Uterus (tissue), 4 donors: ENCODE data around the gene ZNF362. TPM values are rescaled to one million over a fixed set of nuclear protein-coding genes. Genes with fewer than 3 reads are reported as not detected.

Experiments used
- DNase-seq, 2 donors: peaks; one replicate each; pipeline ENCODE4 v3.0.0-alpha.2; 2019 to 2020
- H3K27ac ChIP-seq, 2 donors: fragments of 200-600 bp; sonication (generic); 1 replicate in 1 of 2; 2 replicates in 1 of 2; pipeline ENCODE4 v1.5.1; 2016 to 2018
- H3K27me3 ChIP-seq, 2 donors: fragments of 200-600 bp; sonication (generic); one replicate each; pipeline ENCODE4 v1.5.1; 2018 to 2019; ENCODE audit warnings: control low read depth in 1 of 2
- H3K36me3 ChIP-seq, 2 donors: fragments of 200-600 bp; sonication (generic); one replicate each; pipeline ENCODE4 v1.5.1; 2019; ENCODE audit warnings: control low read depth in 1 of 2
- H3K4me1 ChIP-seq, 2 donors: fragments of 200-600 bp; sonication (generic); one replicate each; pipeline ENCODE4 v1.5.1; 2018 to 2019; ENCODE audit warnings: control low read depth in 1 of 2
- H3K4me3 ChIP-seq, 2 donors: fragments of 200-600 bp; sonication (generic); 1 replicate in 1 of 2; 2 replicates in 1 of 2; pipeline ENCODE4 v1.5.1; 2018 to 2019; ENCODE audit warnings: mild to moderate bottlenecking in 1 of 2
- H3K9me3 ChIP-seq, 2 donors: fragments of 200-600 bp; sonication (generic); one replicate each; pipeline ENCODE4 v1.5.1; 2019; ENCODE audit warnings: control low read depth in 1 of 2
- POLR2A ChIP-seq, 2 donors: fragments of 450-650 bp; IDR thresholded peaks; one replicate each; pipeline ENCODE4 v1.6.1; 2016; ENCODE audit warnings: antibody characterized with exemption in 2 of 2, mild to moderate bottlenecking in 1 of 2, moderate library complexity in 1 of 2
- intact Hi-C: fragments of 100-400 bp; cut with DNase I; formaldehyde crosslinking; loops from one replicate; pipeline ENCODE4 v1.15.1; 2023; ENCODE audit warnings: low total_unique reads
- total RNA-seq, 4 donors: library from RNA; depleted of rRNA in 3 of 4; stranded (reverse); fragments of >200 nt in 3 of 4; gene quantifications; one replicate each; pipeline versions ENCODE4 v1.1.0 to v1.2.4, GENCODE V29; 2014 to 2023
- TF ChIP-seq, protein P1 (sequence below), 4 experiments: fragments of 200-600 bp in 2 of 4; fragments of 450-650 bp in 2 of 4; sonication (generic) in 2 of 4; IDR thresholded peaks; one replicate each; pipeline ENCODE4 v1.5.1; 2016 to 2019; ENCODE audit warnings: antibody characterized with exemption in 4 of 4, mild to moderate bottlenecking in 2 of 4, moderate library complexity in 1 of 4
- donor health status: DM: yes; HTN: yes; CAD: no.

The ZNF362 gene
- total RNA-seq, 4 donors from 2014 or later = 9.2 to 45.3 (median 25.8) TPM

DNA sequence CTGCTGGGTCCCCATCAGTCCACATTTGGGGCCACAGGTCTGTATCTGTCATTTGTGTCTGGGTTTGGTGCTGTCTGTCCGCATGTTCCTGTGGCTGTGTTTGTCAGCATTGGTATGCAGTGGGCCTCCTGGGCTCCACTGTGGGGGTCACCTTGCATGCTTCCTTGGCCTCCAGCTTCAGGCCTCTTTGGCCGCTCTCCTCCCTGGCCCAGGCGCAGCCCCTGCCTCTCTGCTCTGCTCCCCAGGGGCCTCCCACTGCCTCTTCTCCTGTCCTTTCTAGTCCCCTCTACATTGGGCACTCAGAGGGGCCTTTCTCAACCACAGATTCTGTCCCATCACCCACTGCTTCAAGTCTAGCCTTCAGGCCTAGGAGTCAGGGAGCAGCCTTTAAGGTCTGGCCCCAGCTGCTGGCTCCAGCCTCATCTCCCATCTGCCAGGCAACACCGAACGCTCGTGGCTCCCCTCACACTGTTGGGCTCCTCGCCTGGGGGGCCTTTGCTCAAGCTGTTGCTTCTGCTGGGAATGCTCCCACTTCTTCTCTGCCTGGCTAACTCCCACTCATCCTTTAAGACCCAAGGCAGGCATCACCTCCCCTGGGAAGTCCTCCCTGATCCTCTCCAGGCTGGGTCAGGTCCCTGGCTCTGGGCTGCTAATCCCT is 14.6 kb downstream of the ZNF362 start:
- Histone ChIP-seq H3K9me3 (no peaks in the 10 kb centered on the region), H3K36me3 (no peaks in the 10 kb centered on the region), H3K27me3 (no peaks in the 10 kb centered on the region), H3K27ac (no peak overlapping the region), H3K4me1 (no peaks in the 10 kb centered on the region), H3K4me3 (no peak overlapping the region)
- TF ChIP-seq, protein P1, sequence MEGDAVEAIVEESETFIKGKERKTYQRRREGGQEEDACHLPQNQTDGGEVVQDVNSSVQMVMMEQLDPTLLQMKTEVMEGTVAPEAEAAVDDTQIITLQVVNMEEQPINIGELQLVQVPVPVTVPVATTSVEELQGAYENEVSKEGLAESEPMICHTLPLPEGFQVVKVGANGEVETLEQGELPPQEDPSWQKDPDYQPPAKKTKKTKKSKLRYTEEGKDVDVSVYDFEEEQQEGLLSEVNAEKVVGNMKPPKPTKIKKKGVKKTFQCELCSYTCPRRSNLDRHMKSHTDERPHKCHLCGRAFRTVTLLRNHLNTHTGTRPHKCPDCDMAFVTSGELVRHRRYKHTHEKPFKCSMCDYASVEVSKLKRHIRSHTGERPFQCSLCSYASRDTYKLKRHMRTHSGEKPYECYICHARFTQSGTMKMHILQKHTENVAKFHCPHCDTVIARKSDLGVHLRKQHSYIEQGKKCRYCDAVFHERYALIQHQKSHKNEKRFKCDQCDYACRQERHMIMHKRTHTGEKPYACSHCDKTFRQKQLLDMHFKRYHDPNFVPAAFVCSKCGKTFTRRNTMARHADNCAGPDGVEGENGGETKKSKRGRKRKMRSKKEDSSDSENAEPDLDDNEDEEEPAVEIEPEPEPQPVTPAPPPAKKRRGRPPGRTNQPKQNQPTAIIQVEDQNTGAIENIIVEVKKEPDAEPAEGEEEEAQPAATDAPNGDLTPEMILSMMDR (IDR thresholded peaks at IDR 0.05) = no peak
- TF ChIP-seq POLR2A (IDR thresholded peaks at IDR 0.05) = no peak
- intact Hi-C loops = no loop called here
- DNase-seq = no peak

GRCh38 chr1:33271666-33272505 is 15.6 kb downstream of the ZNF362 start:
- no peaks in the 10 kb centered on the region for H3K27me3 ChIP-seq
- no peaks in the 10 kb centered on the region for H3K9me3 ChIP-seq
- H3K4me3 ChIP-seq = no peak overlapping the region
- intact Hi-C loops = no loop called here
- no peaks in the 10 kb centered on the region for H3K4me1 ChIP-seq
- DNase-seq = no peak
- TF ChIP-seq POLR2A (IDR thresholded peaks at IDR 0.05) = no peak
- TF ChIP-seq, protein P1 (IDR thresholded peaks at IDR 0.05) = no peak
- H3K36me3 ChIP-seq = no peaks in the 10 kb centered on the region
- no peak overlapping the region for H3K27ac ChIP-seq

DNA sequence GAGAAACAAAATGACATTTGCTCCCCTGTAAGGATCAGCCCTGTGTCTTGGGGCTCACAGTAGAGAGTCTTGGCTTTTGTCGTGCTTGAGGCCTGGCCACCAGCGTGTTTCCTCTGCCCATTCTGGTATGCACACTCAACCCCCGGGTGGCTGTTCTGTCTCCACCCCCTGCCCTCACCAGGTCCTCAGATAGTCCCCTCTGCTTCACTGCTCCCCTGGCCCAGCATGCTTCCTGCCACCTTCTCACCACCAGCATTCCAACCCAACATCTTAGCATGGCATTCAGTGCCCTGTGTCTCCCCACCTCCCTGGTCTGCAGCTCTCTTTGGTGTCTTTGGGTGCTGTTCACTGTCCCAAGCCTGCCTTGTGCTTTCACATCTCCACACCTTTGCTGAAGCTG is 16.2 kb downstream of the ZNF362 start:
- H3K4me3 ChIP-seq = no peak overlapping the region
- intact Hi-C loops = no loop called here
- no peaks in the 10 kb centered on the region for H3K27me3 ChIP-seq
- no peak for DNase-seq
- H3K36me3 ChIP-seq = no peaks in the 10 kb centered on the region
- no peaks in the 10 kb centered on the region for H3K9me3 ChIP-seq
- TF ChIP-seq POLR2A (IDR thresholded peaks at IDR 0.05) = no peak
- H3K27ac ChIP-seq = no peak overlapping the region
- H3K4me1 ChIP-seq = no peaks in the 10 kb centered on the region

GRCh38 chr1:33272930-33273329 is 16.6 kb downstream of the ZNF362 start:
- no peak for DNase-seq
- Histone ChIP-seq H3K9me3 (no peaks in the 10 kb centered on the region), H3K4me3 (no peak overlapping the region), H3K27ac (no peak overlapping the region), H3K4me1 (no peaks in the 10 kb centered on the region), H3K27me3 (no peaks in the 10 kb centered on the region), H3K36me3 (no peaks in the 10 kb centered on the region)
- intact Hi-C loops = no loop called here
- TF ChIP-seq, protein P1 (IDR thresholded peaks at IDR 0.05) = no peak
- no peak for TF ChIP-seq POLR2A (IDR thresholded peaks at IDR 0.05)

- no peak for TF ChIP-seq POLR2A (IDR thresholded peaks at IDR 0.05)
- TF ChIP-seq, protein P1 (IDR thresholded peaks at IDR 0.05) = no peak
- H3K27me3 ChIP-seq = no peaks in the 10 kb centered on the region
- H3K4me1 ChIP-seq = no peaks in the 10 kb centered on the region
- intact Hi-C loops = no loop called here
- no peaks in the 10 kb centered on the region for H3K9me3 ChIP-seq
- H3K36me3 ChIP-seq = no peaks in the 10 kb centered on the region
- H3K27ac ChIP-seq = no peak overlapping the region
- no peak overlapping the region for H3K4me3 ChIP-seq
- no peak for DNase-seq
These were observed 17.1 kb downstream of the ZNF362 start for GRCh38 chr1:33273406-33273805.
